DND-41 (cell line): ENCODE measurements around the gene GRM5.

Experiments used
- EZH2 ChIP-seq: IDR thresholded peaks from 3 replicates; pipeline ENCODE4 v1.6.1; 2012; ENCODE audit warnings: borderline replicate concordance, low read depth, mild to moderate bottlenecking, moderate library complexity, low read length, inconsistent platforms; ENCODE audit not compliant: severe bottlenecking
- TF ChIP-seq, protein P1 (sequence below): IDR thresholded peaks from 2 replicates; pipeline ENCODE4 v1.5.1; 2012; ENCODE audit warnings: borderline replicate concordance, low read length, moderate library complexity, mild to moderate bottlenecking; ENCODE audit not compliant: poor library complexity, severe bottlenecking; ENCODE audit errors: extremely low read depth

DNA sequence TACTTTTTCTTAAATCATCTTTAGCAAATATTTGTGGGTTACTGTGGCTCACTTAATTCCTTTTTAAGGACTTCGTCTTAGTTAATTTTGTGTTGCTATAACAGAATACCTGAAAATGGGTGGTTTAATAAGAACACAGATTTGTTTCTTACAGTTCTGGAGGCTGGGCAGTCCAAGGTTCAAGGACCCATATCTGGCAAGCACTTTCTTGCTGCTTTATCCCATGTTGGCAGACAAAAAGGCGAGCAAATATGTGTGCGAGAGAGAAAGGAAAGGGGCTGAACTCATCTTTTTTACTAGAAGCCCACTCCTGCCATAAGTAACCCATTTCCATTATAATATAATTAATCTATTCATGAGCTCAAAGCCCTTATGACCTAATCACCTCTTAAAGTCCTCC lies 246.2 kb downstream of the GRM5 start:
- TF ChIP-seq, protein P1, sequence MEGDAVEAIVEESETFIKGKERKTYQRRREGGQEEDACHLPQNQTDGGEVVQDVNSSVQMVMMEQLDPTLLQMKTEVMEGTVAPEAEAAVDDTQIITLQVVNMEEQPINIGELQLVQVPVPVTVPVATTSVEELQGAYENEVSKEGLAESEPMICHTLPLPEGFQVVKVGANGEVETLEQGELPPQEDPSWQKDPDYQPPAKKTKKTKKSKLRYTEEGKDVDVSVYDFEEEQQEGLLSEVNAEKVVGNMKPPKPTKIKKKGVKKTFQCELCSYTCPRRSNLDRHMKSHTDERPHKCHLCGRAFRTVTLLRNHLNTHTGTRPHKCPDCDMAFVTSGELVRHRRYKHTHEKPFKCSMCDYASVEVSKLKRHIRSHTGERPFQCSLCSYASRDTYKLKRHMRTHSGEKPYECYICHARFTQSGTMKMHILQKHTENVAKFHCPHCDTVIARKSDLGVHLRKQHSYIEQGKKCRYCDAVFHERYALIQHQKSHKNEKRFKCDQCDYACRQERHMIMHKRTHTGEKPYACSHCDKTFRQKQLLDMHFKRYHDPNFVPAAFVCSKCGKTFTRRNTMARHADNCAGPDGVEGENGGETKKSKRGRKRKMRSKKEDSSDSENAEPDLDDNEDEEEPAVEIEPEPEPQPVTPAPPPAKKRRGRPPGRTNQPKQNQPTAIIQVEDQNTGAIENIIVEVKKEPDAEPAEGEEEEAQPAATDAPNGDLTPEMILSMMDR, result no peak
- no peak for TF ChIP-seq EZH2
